Esophagus (tissue), 2 donors: ENCODE data around the gene ARHGAP31. TPM values are rescaled to one million over a fixed set of nuclear protein-coding genes. Genes with fewer than 3 reads are reported as not detected.
"Not testable (repeated sequence)": the region's sequence is repeated elsewhere in the genome, so short reads cannot be mapped to it uniquely, and the experiment has no call there.

Experiments
- H3K27ac ChIP-seq, 2 donors: one replicate each; pipeline ENCODE4 v1.5.1; 2013; ENCODE audit warnings: low read depth in 2 of 2, mild to moderate bottlenecking in 2 of 2, inconsistent platforms in 1 of 2, low read length in 1 of 2, moderate library complexity in 1 of 2
- H3K27me3 ChIP-seq, 2 donors: one replicate each; pipeline ENCODE4 v1.6.1; 2013; ENCODE audit warnings: low read length in 2 of 2, control low read depth in 1 of 2, mild to moderate bottlenecking in 1 of 2; ENCODE audit not compliant: insufficient read depth in 2 of 2, control insufficient read depth in 1 of 2
- H3K36me3 ChIP-seq, 2 donors: one replicate each; pipeline ENCODE4 v1.6.1; 2013; ENCODE audit warnings: low read length in 1 of 2; ENCODE audit not compliant: control insufficient read depth in 2 of 2, insufficient read depth in 2 of 2
- H3K4me1 ChIP-seq, 2 donors: one replicate each; pipeline ENCODE4 v1.6.1; 2013; ENCODE audit warnings: low read length in 1 of 2; ENCODE audit not compliant: control insufficient read depth in 2 of 2, insufficient read depth in 2 of 2
- H3K4me3 ChIP-seq, 2 donors: one replicate each; pipeline ENCODE4 v1.5.1; 2013; ENCODE audit warnings: low read length in 2 of 2, mild to moderate bottlenecking in 2 of 2, low read depth in 1 of 2, moderate library complexity in 1 of 2
- H3K9me3 ChIP-seq, 2 donors: one replicate each; pipeline ENCODE4 v1.6.1; 2013; ENCODE audit warnings: mild to moderate bottlenecking in 2 of 2, low read depth in 1 of 2, low read length in 1 of 2, moderate library complexity in 1 of 2; ENCODE audit not compliant: control insufficient read depth in 2 of 2, insufficient read depth in 1 of 2
- WGBS, 2 donors: extraction: QIAGEN DNeasy Blood & Tissue Kit; methylation state at CpG; one replicate each; pipeline ENCODE4 v1.1.7; 2013; 5-methylcytosine and 5-hydroxymethylcytosine counted together
- polyA plus RNA-seq, 2 donors: library from polyadenylated mRNA; stranded (reverse); fragments of 200-250 nt; gene quantifications; one replicate each; pipeline ENCODE4 v1.2.3, GENCODE V29; 2013
- donor health status: healthy with polysubstance abuse.
- donor health status: Bipolar disorder and iron deficiency.

ARHGAP31 gene
- polyA plus RNA-seq, 2 donors, result 1.6 TPM

- H3K9me3 ChIP-seq, result no peaks in the 10 kb centered on the region
- no peaks in the 10 kb centered on the region for H3K27me3 ChIP-seq
- 79 to 80% methylated on average over 7 of the region's 7 CpGs for WGBS, 2 donors
- no peak overlapping the region for H3K4me3 ChIP-seq
- H3K4me1 ChIP-seq, result peaks cover 0 to 4% of the 10 kb centered on the region in 2 donors
- no peaks in the 10 kb centered on the region for H3K36me3 ChIP-seq
- no peak overlapping the region for H3K27ac ChIP-seq
These were observed 35.4 kb downstream of the ARHGAP31 start for GRCh38 chr3:119329551-119329950.

GRCh38 chr3:119330181-119330580, 36.0 kb downstream of the ARHGAP31 start:
- Histone ChIP-seq H3K4me1 (peaks cover 0 to 4% of the 10 kb centered on the region in 2 donors), H3K27me3 (no peaks in the 10 kb centered on the region), H3K4me3 (no peak overlapping the region), H3K9me3 (no peaks in the 10 kb centered on the region), H3K27ac (peak overlapping the region in 1 of 2 donors; percentile 45), H3K36me3 (no peaks in the 10 kb centered on the region)
- 87 to 91% methylated on average over 3 of the region's 3 CpGs for WGBS, 2 donors

GRCh38 chr3:119330858-119331257, 36.7 kb downstream of the ARHGAP31 start:
- Histone ChIP-seq H3K27me3 (no peaks in the 10 kb centered on the region), H3K4me1 (peaks cover 0 to 4% of the 10 kb centered on the region in 2 donors)
- WGBS, 2 donors, result 84 to 91% methylated on average over 4 of the region's 4 CpGs

GRCh38 chr3:119331661-119332060, 37.5 kb downstream of the ARHGAP31 start:
- WGBS, 2 donors, result 66 to 67% methylated on average over 3 of the region's 3 CpGs
- Histone ChIP-seq H3K36me3 (no peaks in the 10 kb centered on the region), H3K4me1 (peaks cover 0 to 4% of the 10 kb centered on the region in 2 donors), H3K9me3 (no peaks in the 10 kb centered on the region), H3K4me3 (no peak overlapping the region), H3K27ac (peak overlapping the region; percentile 17 to 56), H3K27me3 (no peaks in the 10 kb centered on the region)

More at GRCh38 chr3:119330858-119331257, 36.7 kb downstream of the ARHGAP31 start:
- peak overlapping the region in 1 of 2 donors; percentile 3 for H3K27ac ChIP-seq
- no peaks in the 10 kb centered on the region for H3K36me3 ChIP-seq
- H3K4me3 ChIP-seq, result no peak overlapping the region
- no peaks in the 10 kb centered on the region for H3K9me3 ChIP-seq

- Histone ChIP-seq H3K4me3 (no peak overlapping the region), H3K9me3 (no peaks in the 10 kb centered on the region), H3K4me1 (peaks cover 0 to 4% of the 10 kb centered on the region in 2 donors), H3K36me3 (no peaks in the 10 kb centered on the region), H3K27ac (no peak overlapping the region), H3K27me3 (no peaks in the 10 kb centered on the region)
- WGBS, 2 donors, result 58 to 64% methylated on average over 6 of the region's 6 CpGs
These were observed 39.8 kb downstream of the ARHGAP31 start for GRCh38 chr3:119333773-119334509.

GRCh38 chr3:119336823-119337222, 42.6 kb downstream of the ARHGAP31 start:
- no peak overlapping the region for H3K27ac ChIP-seq
- WGBS, 2 donors, result 80 to 97% methylated on average over 5 of the region's 5 CpGs
- no peak overlapping the region for H3K4me3 ChIP-seq

GRCh38 chr3:119337407-119337806, 43.2 kb downstream of the ARHGAP31 start:
- not testable (repeated sequence) for H3K9me3 ChIP-seq, H3K27ac ChIP-seq, H3K27me3 ChIP-seq, H3K36me3 ChIP-seq, H3K4me3 ChIP-seq, H3K4me1 ChIP-seq
- 93 to 96% methylated on average over 6 of the region's 6 CpGs for WGBS, 2 donors

More at GRCh38 chr3:119336823-119337222, 42.6 kb downstream of the ARHGAP31 start:
- no peaks in the 10 kb centered on the region for H3K27me3 ChIP-seq
- peaks cover 0 to 3% of the 10 kb centered on the region in 2 donors for H3K4me1 ChIP-seq
- H3K9me3 ChIP-seq, result no peaks in the 10 kb centered on the region
- no peaks in the 10 kb centered on the region for H3K36me3 ChIP-seq

GRCh38 chr3:119338754-119339153, 44.6 kb downstream of the ARHGAP31 start:
- Histone ChIP-seq H3K4me3 (no peak overlapping the region), H3K36me3 (no peaks in the 10 kb centered on the region), H3K4me1 (peaks cover 0 to 4% of the 10 kb centered on the region in 2 donors), H3K27me3 (no peaks in the 10 kb centered on the region), H3K9me3 (no peaks in the 10 kb centered on the region), H3K27ac (no peak overlapping the region)

- 82 to 95% methylated on average over 1 of the region's 1 CpG for WGBS, 2 donors
- Histone ChIP-seq H3K9me3 (no peaks in the 10 kb centered on the region), H3K4me3 (no peak overlapping the region), H3K4me1 (peaks cover 0 to 2% of the 10 kb centered on the region in 2 donors), H3K27me3 (no peaks in the 10 kb centered on the region), H3K36me3 (no peaks in the 10 kb centered on the region), H3K27ac (no peak overlapping the region)
These were observed 45.8 kb downstream of the ARHGAP31 start for GRCh38 chr3:119340014-119340413.

GRCh38 chr3:119340446-119340845, 46.3 kb downstream of the ARHGAP31 start:
- H3K4me1 ChIP-seq, result peaks cover 0 to 2% of the 10 kb centered on the region in 2 donors
- no peak overlapping the region for H3K4me3 ChIP-seq
- H3K9me3 ChIP-seq, result no peaks in the 10 kb centered on the region
- no peak overlapping the region for H3K27ac ChIP-seq
- 76 to 79% methylated on average over 5 of the region's 5 CpGs for WGBS, 2 donors
- no peaks in the 10 kb centered on the region for H3K27me3 ChIP-seq
- no peaks in the 10 kb centered on the region for H3K36me3 ChIP-seq
